WTC11 (cell line): ENCODE results near the gene AR.

Experiments used
- ATF1 ChIP-seq: sonication (generic); formaldehyde crosslinking; IDR thresholded peaks from 2 replicates; pipeline ENCODE4 v1.8.1; 2023; ENCODE audit warnings: mild to moderate bottlenecking, moderate library complexity, missing genetic modification reagents
- CREM ChIP-seq: sonication (generic); formaldehyde crosslinking; IDR thresholded peaks from 2 replicates; pipeline ENCODE4 v1.8.1; 2022; ENCODE audit warnings: mild to moderate bottlenecking, missing genetic modification reagents, moderate library complexity
- CTCF ChIP-seq: fragments of 200-600 bp; IDR thresholded peaks from 2 replicates; pipeline ENCODE4 v1.8.0; 2022; ENCODE audit warnings: antibody characterized with exemption
- NFE2L1 ChIP-seq: sonication (generic); formaldehyde crosslinking; IDR thresholded peaks from 2 replicates; pipeline ENCODE4 v1.8.1; 2023; ENCODE audit warnings: missing genetic modification reagents
- ZBTB21 ChIP-seq: sonication (generic); formaldehyde crosslinking; IDR thresholded peaks from 2 replicates; pipeline ENCODE4 v1.8.1; 2023; ENCODE audit warnings: mild to moderate bottlenecking, missing genetic modification reagents, borderline replicate concordance
- ZNF121 ChIP-seq: sonication (generic); formaldehyde crosslinking; IDR thresholded peaks from 2 replicates; pipeline ENCODE4 v1.8.0; 2023; ENCODE audit warnings: missing genetic modification reagents
- ZNF317 ChIP-seq: sonication (generic); formaldehyde crosslinking; IDR thresholded peaks from 2 replicates; pipeline ENCODE4 v1.8.1; 2023; ENCODE audit warnings: low read depth, mild to moderate bottlenecking, moderate library complexity, missing genetic modification reagents, borderline replicate concordance
- ZNF512 ChIP-seq: sonication (generic); formaldehyde crosslinking; IDR thresholded peaks from 2 replicates; pipeline ENCODE4 v1.8.1; 2022; ENCODE audit warnings: missing genetic modification reagents, borderline replicate concordance

- no peak for TF ChIP-seq CTCF
- no peak for TF ChIP-seq ATF1
- no peak for TF ChIP-seq CREM (CRISPR knock-in tag)
- no peak for TF ChIP-seq NFE2L1 (CRISPR knock-in tag)
- no peak for TF ChIP-seq ZNF317 (CRISPR knock-in tag)
- TF ChIP-seq ZNF512 (CRISPR knock-in tag), result no peak
- no peak for TF ChIP-seq ZNF121
- TF ChIP-seq ZBTB21 (CRISPR knock-in tag), result no peak
These were observed 233.3 kb downstream of the AR start for GRCh38 chrX:67777148-67777547.
